Myocyte (in vitro differentiated cells): ENCODE measurements around the gene MAD2L2. TPM values are rescaled to one million over a fixed set of nuclear protein-coding genes. Genes with fewer than 3 reads are reported as not detected.

Source experiments
- DNase-seq: peaks from one replicate; pipeline ENCODE4 v3.0.0-alpha.2; 2012; ENCODE audit warnings: low read depth
- total RNA-seq: library from RNA; depleted of rRNA; stranded (reverse); fragments of >200 nt; gene quantifications from 2 replicates; pipeline ENCODE4 v1.2.3, GENCODE V29; 2014

The MAD2L2 gene
- total RNA-seq, 1 donor from 2014 or later: 53.3 TPM

DNA sequence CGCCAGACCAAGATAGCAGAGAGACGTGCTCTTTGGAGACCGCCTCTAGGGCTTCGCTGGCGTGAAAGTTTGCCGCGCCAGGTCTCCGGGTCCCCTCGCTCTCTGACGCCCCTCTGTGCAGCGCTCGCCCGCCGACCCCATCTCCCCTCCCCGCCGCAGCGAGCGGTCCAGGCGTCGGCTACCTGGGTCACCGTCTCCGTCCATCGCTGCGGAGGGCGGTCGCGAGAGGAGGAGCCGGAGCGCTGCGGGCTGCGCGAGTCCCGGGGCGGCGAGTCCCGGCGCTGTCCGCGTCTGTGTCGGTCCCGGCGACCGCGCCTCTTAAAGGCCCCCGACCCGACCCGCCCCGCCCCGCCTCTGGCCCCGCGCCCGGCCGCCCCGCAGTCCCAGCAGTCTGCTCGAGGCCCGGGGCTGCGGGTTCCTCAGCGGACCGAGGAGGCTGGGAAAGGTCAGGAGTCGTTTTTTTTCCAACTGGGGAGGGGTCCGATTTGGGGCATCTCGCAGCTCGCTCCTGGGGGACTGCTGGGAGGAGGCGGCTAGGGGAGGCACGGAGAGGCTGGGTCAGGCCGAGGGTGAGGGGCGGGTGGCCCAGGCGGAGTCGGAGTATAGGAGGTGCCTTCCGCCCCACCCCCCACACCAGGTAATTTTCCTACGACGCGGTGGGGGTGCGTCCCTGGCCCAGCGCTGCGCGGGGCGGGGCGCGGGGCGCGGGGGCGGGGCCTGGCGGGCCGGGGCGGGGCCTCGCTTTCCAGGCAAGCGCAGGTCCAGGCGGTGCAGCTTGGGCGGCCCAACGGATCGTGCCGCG is 26.6 kb downstream of the MAD2L2 start, which contains the start of the genes FBXO2 and FBXO44:
Gene FBXO2 (minus strand): TSS at position 293 of the 802 bp plus-strand sequence. CDS start 89 bp downstream, at position 204.
Gene FBXO44 (plus strand): TSS at position 741 of the 802 bp plus-strand sequence. CDS start 959 bp downstream, outside the sequence.
- DNase-seq: no peak

- no peak for DNase-seq
Measured at GRCh38 chr1:11653861-11654136, 27.1 kb downstream of the MAD2L2 start.

DNA sequence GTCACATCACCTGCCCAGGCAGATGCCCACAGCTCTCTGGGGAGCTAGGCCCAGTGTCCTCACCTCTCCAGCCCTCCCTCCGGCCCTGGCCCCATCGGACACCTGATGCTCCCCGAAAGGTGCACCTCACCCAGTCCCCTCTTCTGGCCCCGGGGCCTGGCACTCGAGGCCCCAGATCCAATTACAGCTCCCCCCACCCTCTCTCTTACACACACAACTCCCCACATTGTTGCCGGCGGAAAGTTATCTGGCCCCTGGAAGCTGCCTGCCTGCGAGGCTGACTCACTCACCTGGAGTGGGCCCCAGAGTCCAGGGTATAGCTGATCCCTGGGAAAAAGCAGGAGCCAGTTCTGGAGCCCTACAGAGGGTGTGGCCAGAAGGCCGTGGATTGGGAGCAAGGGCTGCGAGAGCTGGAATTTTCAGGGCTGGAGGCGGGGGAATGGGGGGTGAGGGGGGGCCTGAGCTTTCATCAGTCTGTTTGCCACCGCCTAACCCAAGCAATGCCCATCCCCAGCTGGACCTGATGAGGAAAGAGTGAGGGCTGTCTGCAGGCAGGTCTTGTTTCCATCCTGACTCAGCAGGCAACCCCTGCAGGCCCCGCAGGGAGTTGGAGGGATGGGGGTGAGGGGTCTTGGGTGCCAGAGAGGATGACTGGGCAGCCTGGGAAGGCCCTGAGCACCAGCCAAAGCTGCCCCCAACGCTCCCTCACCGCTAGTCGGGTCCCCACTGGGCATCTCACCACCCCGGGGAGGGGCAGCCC is 27.7 kb downstream of the MAD2L2 start:
- DNase-seq: no peak

DNA sequence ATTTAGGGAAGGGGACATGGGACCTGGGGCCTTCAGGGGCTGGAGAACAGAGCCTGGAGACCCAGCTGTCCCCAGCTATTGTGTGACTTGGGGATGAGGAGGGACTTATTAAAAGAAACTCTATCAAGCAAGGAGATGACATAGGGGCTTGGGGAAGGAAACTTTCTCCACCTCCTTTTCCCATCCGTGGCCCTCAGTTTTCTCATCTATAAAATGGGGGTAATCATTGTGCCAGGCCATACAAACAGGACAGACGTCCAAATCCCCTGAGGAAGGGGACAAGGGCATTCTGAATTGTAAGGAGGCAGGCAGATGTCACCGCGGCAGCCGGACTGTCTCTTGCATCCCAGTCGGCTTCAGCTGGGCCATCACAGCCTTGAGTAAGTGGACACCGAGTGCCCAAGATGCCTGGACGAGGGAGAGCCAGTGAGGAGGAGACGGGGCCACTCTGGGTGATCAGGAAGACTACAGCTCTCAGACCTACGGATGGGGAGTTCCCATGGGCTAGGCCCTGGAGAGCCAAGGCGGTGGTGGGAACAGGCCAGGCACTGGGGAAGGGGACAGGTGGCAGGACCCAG is 28.7 kb downstream of the MAD2L2 start:
- DNase-seq: no peak

GRCh38 chr1:11651017-11651416 is 29.9 kb downstream of the MAD2L2 start:
- DNase-seq: no peak

GRCh38 chr1:11650331-11650991 is 30.5 kb downstream of the MAD2L2 start:
- peak; percentile 59 for DNase-seq

- DNase-seq: peak; percentile 3
Measured at GRCh38 chr1:11649624-11650330, 31.2 kb downstream of the MAD2L2 start.

- no peak for DNase-seq
Measured at GRCh38 chr1:11649237-11649623, 31.7 kb downstream of the MAD2L2 start.

- no peak for DNase-seq
Measured at GRCh38 chr1:11648732-11649158, 32.2 kb downstream of the MAD2L2 start.

GRCh38 chr1:11648039-11648438 is 32.9 kb downstream of the MAD2L2 start:
- peak; percentile 9 for DNase-seq

GRCh38 chr1:11647333-11647732 is 33.6 kb downstream of the MAD2L2 start:
- DNase-seq: no peak

DNA sequence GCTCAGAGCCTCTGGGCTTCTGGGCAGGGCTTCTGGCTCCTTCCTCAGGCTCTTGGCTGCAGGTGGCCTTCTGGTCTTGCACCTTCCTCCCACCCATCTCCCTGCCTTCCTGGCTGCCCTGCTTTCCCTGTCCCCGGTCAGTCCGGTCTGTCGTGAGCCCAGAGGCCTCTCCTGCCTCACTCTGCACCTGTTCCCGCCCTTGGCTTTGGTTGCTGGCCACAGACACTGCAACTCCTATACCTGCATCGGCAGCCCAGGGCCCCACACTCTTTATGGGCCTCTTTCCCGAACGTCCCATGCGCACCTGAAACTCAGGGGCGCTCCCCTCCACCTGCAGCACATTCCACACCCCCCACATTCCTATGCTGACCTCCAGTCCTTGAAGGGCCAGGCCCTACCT is 34.6 kb downstream of the MAD2L2 start:
- DNase-seq: no peak

DNA sequence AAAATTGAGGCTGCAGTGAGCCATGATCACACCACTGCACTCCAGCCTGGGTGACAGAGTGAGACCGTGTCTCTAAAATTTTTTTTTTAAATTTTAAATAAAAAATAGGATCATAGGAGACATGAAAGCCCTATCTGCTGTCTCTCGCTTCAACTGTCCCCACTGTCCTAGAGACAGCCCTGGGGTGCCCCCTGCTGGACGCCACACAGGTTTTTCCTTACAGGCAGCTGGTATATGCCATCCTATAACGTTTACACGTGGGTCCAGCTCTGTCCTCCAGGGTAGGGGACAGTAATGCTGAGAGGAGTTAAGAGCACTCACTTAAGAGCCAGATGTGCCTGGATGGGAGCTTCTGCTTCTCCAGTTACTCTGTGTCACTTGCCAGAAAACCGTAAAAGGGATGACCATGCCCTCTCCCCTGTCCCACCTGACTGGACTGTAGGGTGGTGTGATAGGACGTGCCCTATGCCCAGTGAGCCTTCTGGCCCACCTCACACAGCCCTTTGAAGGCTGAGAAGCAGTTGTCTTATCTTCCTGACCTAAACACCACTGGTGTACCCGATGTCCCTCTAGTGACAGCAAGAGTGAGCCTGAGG is 35.2 kb downstream of the MAD2L2 start:
- DNase-seq: peak; percentile 79

DNA sequence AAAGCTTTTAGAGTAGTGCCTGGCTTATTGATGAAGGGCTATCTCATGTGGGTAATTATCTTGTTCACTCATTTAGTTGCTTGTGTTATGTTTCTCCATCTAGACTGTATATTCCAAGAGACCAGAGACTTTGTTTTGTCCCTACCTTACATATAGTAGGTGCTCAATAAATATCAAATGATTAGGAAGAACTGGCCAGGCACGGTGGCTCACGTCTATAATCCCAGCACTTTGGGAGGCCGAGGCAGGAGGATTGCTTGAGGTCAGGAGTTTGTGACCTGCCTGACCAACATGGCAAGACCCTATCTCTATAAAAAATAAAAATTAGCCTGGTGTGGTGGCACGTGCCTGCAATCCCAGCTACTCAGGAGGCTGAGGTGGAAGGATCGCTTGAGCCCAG is 35.7 kb downstream of the MAD2L2 start:
- no peak for DNase-seq

GRCh38 chr1:11643782-11644181 is 37.2 kb downstream of the MAD2L2 start:
- DNase-seq: no peak

DNA sequence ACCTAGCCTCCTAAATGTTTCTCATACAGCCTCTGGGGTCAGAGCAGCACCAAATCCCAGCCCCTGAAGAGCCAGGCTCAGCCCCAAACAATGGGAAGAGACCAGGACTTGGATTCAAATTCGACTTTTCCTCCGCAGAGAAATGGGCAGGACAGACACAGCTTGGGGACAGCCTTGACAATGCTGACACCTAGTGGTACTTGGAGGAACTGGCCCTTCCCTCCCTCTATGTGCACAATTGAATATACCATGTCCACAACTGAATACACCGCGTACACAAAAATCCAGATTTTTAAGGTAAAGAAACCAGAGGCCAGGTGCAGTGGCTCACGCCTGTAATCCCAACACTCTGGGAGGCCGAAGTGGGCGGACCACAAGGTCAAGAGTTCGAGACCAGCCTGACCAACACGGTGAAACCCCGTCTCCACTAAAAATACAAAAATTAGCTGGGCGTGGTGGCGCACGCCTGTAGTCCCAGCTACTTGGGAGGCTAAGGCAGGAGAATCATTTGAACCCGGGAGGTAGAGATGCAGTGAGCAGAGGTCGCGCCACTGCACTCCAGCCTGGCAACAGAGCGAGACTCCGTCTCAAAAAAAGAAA is 38.4 kb downstream of the MAD2L2 start:
- peak; percentile 68 for DNase-seq

- DNase-seq: no peak
Measured at GRCh38 chr1:11641776-11642305, 39.1 kb downstream of the MAD2L2 start.

DNA sequence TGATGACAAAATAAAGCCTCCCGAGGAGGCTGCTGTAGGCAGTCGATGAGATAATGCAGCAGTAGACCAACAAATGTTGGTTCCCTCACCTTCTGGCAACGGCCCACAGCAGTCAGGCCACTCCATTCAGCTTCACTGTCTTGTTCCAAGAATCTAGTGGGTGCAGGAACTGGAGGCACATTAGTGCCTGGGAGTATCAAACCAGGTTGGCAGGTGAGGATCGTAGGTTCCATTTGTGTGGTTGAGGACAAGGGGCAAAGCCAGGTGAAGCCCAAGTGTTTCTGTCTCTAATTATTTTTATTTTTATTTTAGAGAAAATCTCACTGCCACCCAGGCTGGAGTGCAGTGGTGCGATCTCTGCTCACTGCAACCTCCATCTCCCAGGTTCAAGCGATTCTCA is 40.0 kb downstream of the MAD2L2 start:
- DNase-seq: no peak

DNA sequence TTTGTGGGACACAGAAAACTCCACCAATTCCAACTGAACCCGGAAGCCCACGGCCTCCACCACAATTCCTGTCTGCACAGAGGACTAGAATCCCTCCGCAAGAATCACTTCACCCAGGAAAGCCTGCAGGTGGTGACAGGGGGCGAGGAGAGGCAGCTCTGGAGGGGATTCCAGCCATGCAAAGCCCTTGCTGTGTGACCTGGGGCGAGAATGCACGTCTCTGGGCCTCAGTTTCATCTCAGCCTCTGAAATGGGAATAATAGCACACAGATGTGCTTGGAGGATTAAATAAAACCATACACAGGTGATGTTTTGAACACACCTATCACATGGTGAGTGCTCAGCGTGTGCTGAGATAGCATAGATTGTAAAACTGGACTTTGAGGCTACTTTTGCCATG is 40.8 kb downstream of the MAD2L2 start:
- DNase-seq: no peak

GRCh38 chr1:11639372-11639771 is 41.6 kb downstream of the MAD2L2 start:
- no peak for DNase-seq
